Right forelimb (tissue), 1 donor: Measurements from ENCODE around the gene ANKUB1.

Experiments used
- DNase-seq: peaks from one replicate; pipeline ENCODE4 v3.0.0-alpha.2; 2018

ANKUB1 gene

DNA sequence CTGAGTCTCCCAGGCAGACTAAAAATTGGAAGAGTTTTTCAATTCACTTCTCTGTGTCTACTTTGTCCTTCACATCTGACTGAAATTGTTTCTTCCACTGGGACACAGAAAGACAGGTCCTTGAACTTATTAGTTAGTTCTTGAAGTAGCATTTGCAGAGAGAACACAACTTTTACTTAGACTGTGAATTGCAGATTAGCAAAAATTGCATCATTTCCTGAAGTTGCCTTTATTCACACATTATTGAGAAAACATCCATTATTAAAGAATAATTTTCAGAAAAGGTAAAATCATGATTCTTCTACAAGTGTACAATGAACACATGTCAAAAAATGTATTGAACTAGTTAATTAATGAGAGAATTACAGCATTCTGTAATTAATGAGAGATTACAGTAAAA lies 38.6 kb downstream of the ANKUB1 start:
- no peak for DNase-seq

DNA sequence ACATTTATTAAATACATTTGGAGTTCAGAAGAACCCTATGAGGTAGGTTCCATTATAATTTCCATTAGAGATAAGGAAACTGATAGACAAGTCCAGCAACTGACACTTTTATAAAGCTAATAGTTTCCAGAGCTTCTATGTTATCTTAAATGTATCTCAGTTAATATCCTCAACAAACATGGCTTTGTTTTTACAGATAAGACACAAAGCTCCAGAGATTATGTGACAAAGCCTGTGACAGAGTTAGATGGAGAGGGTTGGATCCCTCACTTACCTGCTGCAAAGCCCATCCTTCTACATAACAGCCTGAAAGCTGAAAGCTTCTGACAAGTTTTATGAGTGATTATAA lies 39.6 kb downstream of the ANKUB1 start:
- DNase-seq: no peak

DNA sequence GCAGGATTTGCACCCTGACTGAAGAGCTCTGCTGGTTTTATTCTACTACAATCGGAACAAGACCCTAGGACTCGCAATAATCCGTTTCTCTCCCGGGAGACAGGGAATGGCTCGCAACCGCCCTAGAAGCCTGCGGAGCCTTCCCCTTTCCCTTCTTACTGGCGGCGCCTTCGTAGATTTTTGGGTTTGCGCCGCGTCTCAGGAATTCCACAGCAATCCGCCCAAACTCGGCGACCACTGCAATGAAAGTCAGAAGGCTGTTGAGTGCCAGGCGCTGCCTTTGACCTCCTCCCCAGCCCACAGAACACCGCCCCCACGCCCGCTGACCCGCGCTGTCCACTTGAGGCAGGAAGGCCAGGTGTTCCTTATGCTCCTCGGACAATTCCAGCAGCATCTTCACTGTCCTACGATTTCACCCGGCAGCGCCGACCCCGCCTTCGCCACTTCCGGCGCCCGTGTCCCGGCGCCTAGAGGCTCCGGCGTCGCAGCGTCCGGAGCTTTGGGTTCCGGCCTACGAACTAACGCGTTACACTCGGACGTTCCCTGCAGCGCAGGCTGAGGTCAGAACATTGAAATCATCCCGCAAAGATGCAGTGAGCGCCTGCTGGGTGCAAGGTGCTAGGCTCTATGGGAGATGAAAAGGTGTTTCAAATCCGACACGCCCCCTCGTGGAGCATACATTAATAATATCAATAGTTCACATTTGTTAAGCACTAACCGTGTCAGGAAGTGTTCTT lies 40.1 kb downstream of the ANKUB1 start, which contains the start of gene COMMD2:
COMMD2 (minus strand) TSS at position 439 of the 737 bp plus-strand sequence; CDS start at position 394, 45 bp downstream.
- DNase-seq: peak; percentile 85

GRCh38 chr3:149751551-149751950 lies 40.8 kb downstream of the ANKUB1 start:
- DNase-seq: no peak

GRCh38 chr3:149744606-149745005 lies 47.7 kb downstream of the ANKUB1 start:
- no peak for DNase-seq

DNA sequence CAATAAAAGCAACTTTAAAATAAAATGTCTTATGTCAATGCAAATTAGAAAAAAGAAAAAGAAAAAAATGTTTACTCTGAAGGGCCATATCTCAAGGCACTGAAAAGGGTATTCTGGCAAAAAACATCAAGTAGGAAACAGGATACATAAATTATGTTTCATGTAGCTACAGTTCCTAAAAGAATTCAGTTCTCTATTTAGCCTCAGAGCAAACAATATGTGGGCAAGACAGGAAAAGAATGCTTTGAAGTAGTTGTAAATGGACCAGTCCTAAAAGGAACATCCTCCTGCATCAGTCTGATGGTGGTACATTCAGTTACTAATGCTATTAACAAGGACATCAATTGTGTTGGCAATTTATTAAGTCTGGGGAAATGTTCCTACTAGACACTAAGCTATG lies 48.2 kb downstream of the ANKUB1 start:
- no peak for DNase-seq

- no peak for DNase-seq
These were observed 53.0 kb downstream of the ANKUB1 start for GRCh38 chr3:149739396-149739795.

GRCh38 chr3:149738876-149739275 lies 53.5 kb downstream of the ANKUB1 start:
- DNase-seq: no peak

- no peak for DNase-seq
These were observed 55.5 kb downstream of the ANKUB1 start for GRCh38 chr3:149736953-149737205.

DNA sequence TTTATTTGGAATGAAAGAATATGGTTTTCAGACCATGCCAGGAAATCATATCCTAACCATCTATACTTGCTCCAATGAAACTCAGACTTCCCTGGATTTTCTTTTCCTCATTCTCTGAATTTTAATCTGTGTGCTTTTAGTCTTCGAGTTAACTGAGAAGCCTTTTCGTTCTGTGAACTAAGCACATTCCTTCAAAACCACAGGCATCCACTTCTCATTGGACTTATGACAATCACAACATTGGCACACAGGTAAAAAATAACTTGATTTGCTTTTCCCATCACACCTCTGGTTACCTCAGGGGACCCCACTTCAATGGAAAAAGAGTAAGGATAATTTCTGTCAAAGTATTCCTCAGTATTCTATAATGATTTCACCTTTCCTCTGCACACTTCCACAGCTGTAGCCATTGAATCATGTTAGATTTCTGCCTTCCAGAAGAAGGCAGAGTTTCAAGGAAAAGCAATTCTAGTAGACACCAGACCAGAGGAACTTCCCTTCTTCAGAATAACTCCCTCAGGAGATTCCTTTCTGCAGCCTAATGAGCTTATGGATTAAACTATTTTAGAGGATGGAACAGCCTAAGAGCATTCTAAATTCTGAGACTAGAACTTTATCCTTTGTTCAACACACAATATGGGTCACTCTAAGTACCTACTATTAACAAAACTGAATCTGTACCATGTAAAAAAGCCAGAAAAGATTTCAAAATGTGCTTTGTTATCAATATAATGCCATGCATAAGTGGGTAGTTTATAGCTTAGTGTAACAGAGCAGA lies 56.0 kb downstream of the ANKUB1 start:
- no peak for DNase-seq

GRCh38 chr3:149732234-149732633 lies 60.1 kb downstream of the ANKUB1 start:
- DNase-seq: no peak

DNA sequence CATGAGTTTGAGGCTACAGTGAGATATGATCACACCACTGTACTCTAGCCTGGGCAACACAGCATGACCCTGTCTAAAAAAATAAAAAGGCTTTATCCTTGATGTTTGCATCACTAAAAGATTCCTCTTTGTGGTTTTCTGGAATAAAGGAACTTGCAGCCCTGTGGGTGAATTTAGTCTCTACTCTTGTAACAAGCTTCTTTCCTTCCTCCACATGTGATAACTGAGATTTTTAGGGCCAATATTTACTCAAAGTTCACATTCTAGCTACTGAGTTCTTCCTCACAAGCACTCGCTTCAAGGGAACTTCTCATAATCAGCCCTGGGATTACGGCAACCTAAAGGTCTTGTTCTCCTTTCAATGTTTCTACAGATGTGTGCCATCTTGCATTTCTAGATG lies 64.7 kb downstream of the ANKUB1 start:
- DNase-seq: no peak

- no peak for DNase-seq
These were observed 65.5 kb downstream of the ANKUB1 start for GRCh38 chr3:149726716-149727407.

DNA sequence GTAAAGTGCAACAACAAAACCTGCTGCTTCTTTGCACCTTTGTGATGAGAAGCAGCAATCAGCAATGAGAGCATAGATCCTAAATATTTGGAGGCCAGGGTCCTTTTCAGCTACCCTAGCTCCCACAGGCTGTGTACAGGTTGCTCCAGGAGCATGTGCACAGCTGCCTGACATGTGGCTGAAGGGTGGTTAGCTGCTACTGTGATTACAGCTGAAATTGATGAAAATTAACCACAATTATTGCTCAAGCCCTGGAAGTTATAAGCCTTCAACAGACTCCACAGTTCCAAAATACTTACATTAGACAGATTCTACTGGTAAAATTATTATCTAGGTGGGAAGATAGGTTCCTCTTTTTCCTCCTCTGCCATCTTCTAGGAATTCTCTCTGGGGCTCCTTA lies 68.6 kb downstream of the ANKUB1 start:
- no peak for DNase-seq

DNA sequence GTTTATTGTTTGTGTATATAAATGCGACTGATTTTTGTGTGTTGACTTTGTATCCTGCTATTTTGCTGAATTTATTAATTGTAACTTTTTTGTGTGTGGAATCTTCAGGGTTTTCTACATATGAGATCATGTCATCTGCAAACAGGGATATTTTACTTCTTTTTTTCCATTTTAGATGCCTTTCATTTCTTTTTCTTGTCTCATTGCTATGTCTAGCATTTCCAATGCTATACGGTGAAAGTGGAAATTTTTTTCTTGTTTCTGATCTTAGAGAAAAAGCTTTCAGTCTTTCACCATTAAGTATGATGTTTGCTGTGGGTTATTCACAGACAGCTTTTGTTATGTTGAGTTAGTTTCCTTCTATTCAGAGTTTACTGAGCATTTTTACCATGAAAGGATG lies 71.4 kb downstream of the ANKUB1 start:
- DNase-seq: no peak

- DNase-seq: peak; percentile 56
These were observed 74.8 kb downstream of the ANKUB1 start for GRCh38 chr3:149717391-149718056.

DNA sequence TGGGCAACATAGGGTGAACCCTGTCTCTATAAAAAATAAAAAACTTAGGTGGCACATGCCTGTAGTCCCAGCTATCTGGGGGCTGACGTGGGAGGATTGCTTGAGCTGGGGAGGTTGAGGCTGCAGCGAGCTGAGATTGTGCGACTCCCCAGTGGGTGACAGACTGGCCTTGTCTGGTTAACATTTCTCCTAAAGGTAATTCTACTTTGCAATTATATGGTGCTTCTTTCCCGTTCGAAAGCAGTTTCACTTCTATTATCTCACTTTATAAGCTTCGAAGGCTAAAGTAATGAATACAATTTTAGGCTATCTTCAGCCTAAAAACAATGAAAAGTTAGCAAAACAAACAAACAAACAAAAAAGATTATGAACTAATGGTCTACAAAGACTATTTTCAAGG lies 75.4 kb downstream of the ANKUB1 start:
- DNase-seq: no peak

- DNase-seq: no peak
These were observed 77.1 kb downstream of the ANKUB1 start for GRCh38 chr3:149715247-149715646.

DNA sequence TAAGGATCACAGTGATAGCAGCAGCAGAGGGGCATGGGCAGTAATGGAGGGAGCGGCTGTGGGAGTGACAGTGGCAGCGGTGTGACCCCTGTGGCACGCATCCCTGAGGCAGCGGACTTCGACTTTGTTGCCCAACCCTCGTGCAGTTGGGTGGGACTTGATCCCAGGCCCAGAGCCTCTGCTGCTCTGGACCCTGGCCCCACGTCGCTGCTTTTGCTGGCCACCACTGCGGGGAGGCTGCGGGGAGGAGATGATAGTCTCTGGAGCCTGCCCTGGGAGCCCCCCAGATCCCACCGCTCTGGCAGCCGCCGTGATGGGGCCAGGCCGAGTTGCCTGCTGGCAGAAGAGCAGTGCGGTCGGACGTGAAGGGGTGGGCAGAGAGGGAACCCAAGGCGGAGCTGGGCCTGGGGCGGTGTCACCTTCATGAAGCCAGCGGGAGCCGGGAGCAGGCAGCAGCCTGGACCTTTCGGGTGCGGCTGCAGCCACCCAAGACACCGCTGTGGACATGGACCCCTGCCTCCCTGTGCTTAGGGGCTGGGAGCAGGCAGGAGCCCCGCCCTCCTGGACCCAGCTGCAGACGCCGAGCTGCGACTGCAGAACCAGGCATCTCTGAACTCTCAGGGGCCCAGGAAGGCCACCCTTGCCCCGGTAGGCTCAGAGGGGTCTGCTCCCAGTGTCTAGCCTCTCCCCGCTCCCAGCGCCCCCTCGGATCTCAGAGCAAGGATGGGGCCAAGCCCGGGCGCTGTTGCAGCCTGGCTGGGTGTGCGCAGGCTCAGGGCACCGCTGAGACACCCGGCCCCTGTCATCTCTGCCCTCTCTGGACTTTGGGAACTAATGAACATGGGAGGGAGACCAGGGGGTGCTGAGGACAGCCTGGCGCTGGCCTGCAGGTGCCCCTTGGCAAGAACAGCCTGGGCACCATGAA lies 78.4 kb downstream of the ANKUB1 start:
- no peak for DNase-seq
